ENCODE results near the gene CRABP1.

- TF ChIP-seq CTCF (IDR thresholded peaks at IDR 0.05) (no peak), POLR2A (IDR thresholded peaks at IDR 0.05) (no peak)
Measured at GRCh38 chr15:78329625-78330024, 10.5 kb upstream of the CRABP1 start.
